H1 (cell line): ENCODE measurements around the gene RCL1. TPM values are rescaled to one million over a fixed set of nuclear protein-coding genes. Genes with fewer than 3 reads are reported as not detected.

ENCODE experiments used
- CTCF ChIA-PET: fragments of 300-600 bp; sonication (Branson Sonifier 250); formaldehyde crosslinking; loops from one replicate; lab custom pipeline; 2021; ENCODE audit not compliant: partially characterized antibody; lab: Charles Lee
- POLR2A ChIA-PET: fragments of 300-600 bp; sonication (Branson Sonifier 250); formaldehyde crosslinking; loops from one replicate; lab custom pipeline; 2021; ENCODE audit warnings: inconsistent platforms; ENCODE audit not compliant: partially characterized antibody; lab: Charles Lee
- DNase-seq, 2 experiments: peaks; one replicate each; pipeline versions ENCODE4 v3.0.0 to v3.0.0-alpha.2; 2010 to 2022; ENCODE audit warnings: low spot score in 2 of 2, low read depth in 1 of 2, mixed read lengths in 1 of 2
- FAIRE-seq: peaks from 2 replicates; lab custom pipeline; 2011; peaks lifted over from hg19 to GRCh38; lab: Jason Lieb, UNC
- H2AFZ ChIP-seq: 2 replicates; pipeline ENCODE4 v1.8.1; 2012; ENCODE audit warnings: low read length, inconsistent platforms
- H2AK5ac ChIP-seq: 2 replicates; pipeline ENCODE4 v1.6.1; 2013; ENCODE audit warnings: low read depth, low read length
- H2BK120ac ChIP-seq: replicated peaks from 2 replicates; pipeline ENCODE3; 2013; ENCODE audit warnings: low read depth, low read length, inconsistent platforms
- H2BK12ac ChIP-seq: 2 replicates; pipeline ENCODE4 v1.6.1; 2013; ENCODE audit warnings: low read depth, low read length
- H2BK15ac ChIP-seq: 2 replicates; pipeline ENCODE4 v1.6.1; 2013; ENCODE audit warnings: low read length
- H2BK20ac ChIP-seq: 2 replicates; pipeline ENCODE4 v1.6.1; 2013; ENCODE audit warnings: low read length
- H2BK5ac ChIP-seq: 2 replicates; pipeline ENCODE4 v1.6.1; 2013; ENCODE audit warnings: low read depth, low read length
- H3K14ac ChIP-seq: 2 replicates; pipeline ENCODE4 v1.6.1; 2013; ENCODE audit warnings: inconsistent platforms; ENCODE audit not compliant: insufficient read length
- H3K18ac ChIP-seq: 2 replicates; pipeline ENCODE4 v1.6.1; 2013; ENCODE audit warnings: low read length; ENCODE audit errors: extremely low read depth
- H3K23ac ChIP-seq: 2 replicates; pipeline ENCODE4 v1.6.1; 2013; ENCODE audit warnings: inconsistent platforms; ENCODE audit not compliant: insufficient read length
- H3K23me2 ChIP-seq: 2 replicates; pipeline ENCODE4 v1.6.1; 2013; ENCODE audit warnings: low read depth, low read length
- H3K27ac ChIP-seq: 2 replicates; pipeline ENCODE4 v1.6.1; 2011; ENCODE audit warnings: low read depth, low read length, inconsistent platforms
- H3K27me3 ChIP-seq, 4 experiments: replicated peaks in 1 of 4; 1 replicate in 1 of 4; 2 replicates in 3 of 4; pipeline versions ENCODE4 v1.6.1 to v1.8.1; 2011 to 2013; ENCODE audit warnings: low read length in 3 of 4, mild to moderate bottlenecking in 3 of 4, inconsistent platforms in 2 of 4, mixed read lengths in 2 of 4, moderate library complexity in 1 of 4; ENCODE audit not compliant: control insufficient read depth in 3 of 4, insufficient read depth in 3 of 4; ENCODE audit errors: extremely low read depth in 1 of 4
- H3K36me3 ChIP-seq, 4 experiments: 2 replicates each; pipeline versions ENCODE4 v1.6.1 to v1.8.1; 2011 to 2013; ENCODE audit warnings: mild to moderate bottlenecking in 4 of 4, low read length in 3 of 4, moderate library complexity in 2 of 4, control low read depth in 1 of 4, inconsistent platforms in 1 of 4; ENCODE audit not compliant: insufficient read depth in 4 of 4, control insufficient read depth in 2 of 4
- H3K4ac ChIP-seq: replicated peaks from 2 replicates; pipeline ENCODE3; 2013; ENCODE audit warnings: low read length, low read depth, mixed read lengths, inconsistent platforms; ENCODE audit not compliant: insufficient read length
- H3K4me1 ChIP-seq, 4 experiments: replicated peaks in 1 of 4; 1 replicate in 1 of 4; 2 replicates in 3 of 4; pipeline versions ENCODE4 v1.6.1 to v1.8.1; 2011 to 2013; ENCODE audit warnings: low read length in 3 of 4, inconsistent platforms in 2 of 4, mixed read lengths in 1 of 4; ENCODE audit not compliant: insufficient read depth in 4 of 4, control insufficient read depth in 3 of 4
- H3K4me2 ChIP-seq, 2 experiments: 2 replicates each; pipeline versions ENCODE4 v1.6.1 to v1.8.1; 2011 to 2013; ENCODE audit warnings: low read depth in 2 of 2, low read length in 2 of 2, control low read depth in 1 of 2, inconsistent platforms in 1 of 2, mild to moderate bottlenecking in 1 of 2; ENCODE audit not compliant: insufficient read depth in 1 of 2
- H3K4me3 ChIP-seq, 4 experiments: fragments of 200-600, 300-600 bp in 1 of 4; sonication (generic), shearing (Covaris generic), sonication (Bioruptor Twin) in 1 of 4; 2 replicates each; pipeline versions ENCODE4 v1.5.1 to v1.8.1; 2011 to 2016; ENCODE audit warnings: low read length in 4 of 4, low read depth in 3 of 4, control low read depth in 2 of 4, inconsistent platforms in 2 of 4, mild to moderate bottlenecking in 2 of 4, mixed read lengths in 1 of 4, moderate library complexity in 1 of 4; ENCODE audit not compliant: insufficient read depth in 2 of 4; ENCODE audit errors: extremely low read depth in 1 of 4
- H3K56ac ChIP-seq: replicated peaks from 2 replicates; pipeline ENCODE3; 2013; ENCODE audit warnings: low read depth, mild to moderate bottlenecking, mixed read lengths, low read length, inconsistent platforms; ENCODE audit not compliant: insufficient read length
- H3K79me1 ChIP-seq: 2 replicates; pipeline ENCODE4 v1.6.1; 2013; ENCODE audit warnings: low read depth, low read length, control low read depth
- H3K79me2 ChIP-seq, 2 experiments: 2 replicates each; pipeline versions ENCODE4 v1.6.1 to v1.8.1; 2012 to 2013; ENCODE audit warnings: low read length in 2 of 2, mild to moderate bottlenecking in 2 of 2, inconsistent platforms in 1 of 2; ENCODE audit not compliant: insufficient read depth in 2 of 2, control insufficient read depth in 1 of 2
- H3K9ac ChIP-seq, 4 experiments: replicated peaks in 1 of 4; 1 replicate in 1 of 4; 2 replicates in 3 of 4; pipeline versions ENCODE4 v1.6.1 to v1.8.1; 2011 to 2013; ENCODE audit warnings: low read depth in 3 of 4, low read length in 3 of 4, control low read depth in 2 of 4, mild to moderate bottlenecking in 2 of 4, moderate library complexity in 2 of 4, inconsistent platforms in 1 of 4; ENCODE audit errors: extremely low read depth in 1 of 4
- H3K9me3 ChIP-seq, 2 experiments: 2 replicates each; pipeline versions ENCODE4 v1.6.1 to v1.8.1; 2012 to 2013; ENCODE audit warnings: mild to moderate bottlenecking in 2 of 2, moderate library complexity in 2 of 2, control low read depth in 1 of 2, inconsistent platforms in 1 of 2, low read depth in 1 of 2, low read length in 1 of 2, mixed read lengths in 1 of 2; ENCODE audit not compliant: insufficient read depth in 2 of 2
- H4K20me1 ChIP-seq, 2 experiments: replicated peaks in 1 of 2; 2 replicates each; pipeline versions ENCODE3 to v1.8.1; 2011 to 2013; ENCODE audit warnings: inconsistent platforms in 2 of 2, low read length in 2 of 2, mild to moderate bottlenecking in 1 of 2; ENCODE audit not compliant: insufficient read depth in 2 of 2, control insufficient read depth in 1 of 2
- H4K5ac ChIP-seq: 2 replicates; pipeline ENCODE4 v1.6.1; 2013; ENCODE audit warnings: low read length, low read depth, mixed read lengths, inconsistent platforms; ENCODE audit not compliant: insufficient read length
- H4K8ac ChIP-seq: 2 replicates; pipeline ENCODE4 v1.8.0; 2013; ENCODE audit warnings: mild to moderate bottlenecking, moderate library complexity, low read length, inconsistent platforms; ENCODE audit not compliant: insufficient read depth; ENCODE audit errors: extremely low read depth
- H4K91ac ChIP-seq: replicated peaks from 2 replicates; pipeline ENCODE3; 2013; ENCODE audit warnings: low read length, mixed read lengths, inconsistent platforms; ENCODE audit not compliant: insufficient read length
- ATF2 ChIP-seq: IDR thresholded peaks from 2 replicates; pipeline ENCODE4 v1.6.1; 2012; ENCODE audit warnings: low read length, inconsistent platforms
- BCL11A ChIP-seq, 2 experiments: IDR thresholded peaks; one replicate each; pipeline ENCODE4 v1.6.1; 2011; ENCODE audit warnings: low read depth in 2 of 2, low read length in 2 of 2, mild to moderate bottlenecking in 2 of 2
- CHD1 ChIP-seq: IDR thresholded peaks from 2 replicates; pipeline ENCODE4 v1.6.1; 2012; ENCODE audit warnings: low read depth, low read length, improper control_type of control experiment
- CHD2 ChIP-seq: IDR thresholded peaks from 2 replicates; pipeline ENCODE4 v1.6.1; 2012; ENCODE audit warnings: low read length, improper control_type of control experiment
- EP300 ChIP-seq, 2 experiments: IDR thresholded peaks; 1 replicate in 1 of 2; 2 replicates in 1 of 2; pipeline ENCODE4 v1.6.1; 2011 to 2012; ENCODE audit warnings: low read depth in 2 of 2, low read length in 2 of 2, mild to moderate bottlenecking in 2 of 2, borderline replicate concordance in 1 of 2, inconsistent platforms in 1 of 2, moderate library complexity in 1 of 2
- KDM4A ChIP-seq: IDR thresholded peaks from one replicate; pipeline ENCODE4 v1.7.1; 2012; ENCODE audit warnings: low read depth, mild to moderate bottlenecking, moderate library complexity, low read length, inconsistent platforms; ENCODE audit not compliant: severe bottlenecking
- KDM5A ChIP-seq: fragments of 200-600 bp; IDR thresholded peaks from 2 replicates; pipeline ENCODE4 v1.7.1; 2012; ENCODE audit warnings: mild to moderate bottlenecking, low read length, inconsistent platforms, mixed read lengths
- RAD21 ChIP-seq, 2 experiments: IDR thresholded peaks in 1 of 2; conservative IDR thresholded peaks in 1 of 2; 2 replicates each; pipeline ENCODE4 v1.6.1; 2011; ENCODE audit warnings: low read depth in 2 of 2, low read length in 2 of 2, improper control_type of control experiment in 1 of 2, inconsistent platforms in 1 of 2, mild to moderate bottlenecking in 1 of 2, moderate library complexity in 1 of 2
- SRF ChIP-seq: IDR thresholded peaks from 2 replicates; pipeline ENCODE4 v1.6.1; 2011; ENCODE audit warnings: mild to moderate bottlenecking, low read depth, low read length, moderate library complexity
- WGBS, 2 experiments: shearing (Covaris generic) in 1 of 2; methylation state at CpG; one replicate each; pipeline versions ENCODE4 v1.1.6 to v1.1.7; 2013 to 2015; ENCODE audit warnings: low lambda C conversion rate in 2 of 2, mixed read lengths in 2 of 2, inconsistent platforms in 1 of 2, low coverage in 1 of 2, missing lambda C conversion rate in 1 of 2; ENCODE audit not compliant: insufficient replicate concordance in 2 of 2, insufficient coverage in 1 of 2, insufficient read length in 1 of 2; ENCODE audit errors: extremely low coverage in 1 of 2, missing lambda C conversion rate in 1 of 2; 5-methylcytosine and 5-hydroxymethylcytosine counted together
- polyA plus RNA-seq, 7 experiments: library from polyadenylated mRNA; depleted of rRNA in 3 of 7; stranded (reverse) in 5 of 7; unstranded in 2 of 7; fragments of >200 nt in 5 of 7; fragments of 200-250 nt in 2 of 7; gene quantifications; 1 replicate in 5 of 7; 2 replicates in 1 of 7; 4 replicates in 1 of 7; pipeline versions ENCODE4 v1.2.1 to v1.2.3, GENCODE V29; 2011 to 2013; ENCODE audit warnings: missing spikeins in 2 of 7, mixed read lengths in 2 of 7
- total RNA-seq: library from RNA; stranded (reverse); fragmentation: NEBNext Ultra II Directional; extraction: Animal tissue kit (Norgen Biotek cat#: 25700); gene quantifications from 2 replicates; pipeline ENCODE4 v1.2.1, GENCODE V29; 2021

The RCL1 gene
- total and polyA plus RNA-seq, 2 of the 8 experiments (the other 6 are each of a cell fraction or from before 2014, with no cell fraction given) = 21.0 to 29.5 TPM

GRCh38 chr9:4798281-4799032 is 5.7 kb downstream of the RCL1 start:
- H2AK5ac ChIP-seq = no peak overlapping the region
- H4K5ac ChIP-seq = no peak overlapping the region
- ChIA-PET POLR2A (no interaction called here), CTCF (interaction anchor here (0.6 to 3.9 kb wide), 10 partner anchors 8 to 848 kb away, joined by 3 to 20 read pairs (median 3); no protein-coding TSS in a partner anchor)
- H2BK12ac ChIP-seq = no peak overlapping the region
- no peak overlapping the region for H3K4me3 ChIP-seq
- no peak overlapping the region for H4K91ac ChIP-seq
- H3K4me1 ChIP-seq = peaks cover 5 to 18% (median 10%) of the 10 kb centered on the region in 4 experiments; a peak in 6 of 7 replicates
- H3K18ac ChIP-seq = peak overlapping the region; percentile 34; the same call in 1 of the 2 replicates
- no peak overlapping the region for H4K8ac ChIP-seq
- H3K9ac ChIP-seq = peak overlapping the region in 1 of 4 experiments; percentile 15; a peak in 1 of 7 replicates
- FAIRE-seq (no peak), DNase-seq (no peak)
- no peak overlapping the region for H2BK20ac ChIP-seq
- no peaks in the 10 kb centered on the region for H3K9me3 ChIP-seq
- no peak overlapping the region for H2AFZ ChIP-seq
- H3K4ac ChIP-seq = no peak overlapping the region
- H3K14ac ChIP-seq = no peak overlapping the region
- H3K79me1 ChIP-seq = peaks cover 2% of the 10 kb centered on the region
- peaks cover 5% of the 10 kb centered on the region; the same call in 1 of the 2 replicates for H3K23me2 ChIP-seq
- no peak overlapping the region for H3K56ac ChIP-seq
- no peak overlapping the region for H3K27ac ChIP-seq
- 80% methylated on average over 2 of the region's 2 CpGs; no CpG with 5 or more reads in 1 of the 2 experiments for WGBS, 2 experiments
- H3K4me2 ChIP-seq = 0 out of 4 replicates have a peak overlapping the region, but pooled peaks of 1 of the 2 experiments have one; percentile 3
- no peaks in the 10 kb centered on the region for H3K36me3 ChIP-seq
- no peak overlapping the region for H2BK5ac ChIP-seq
- no peak overlapping the region for H3K23ac ChIP-seq
- no peak overlapping the region for H2BK120ac ChIP-seq
- no peak overlapping the region for H2BK15ac ChIP-seq
- no peaks in the 10 kb centered on the region for H3K27me3 ChIP-seq
- H3K79me2 ChIP-seq = peaks cover 37 to 100% of the 10 kb centered on the region in 2 experiments
- H4K20me1 ChIP-seq = peaks cover 4 to 15% of the 10 kb centered on the region in 2 experiments
- TF ChIP-seq CHD2 (no peak), RAD21 (IDR thresholded peaks at IDR 0.05 in 1 of 2, conservative IDR thresholded peaks at IDR 0.05 in 1 of 2; ENCODE audit: low read depth in 2 of 2, low read length in 2 of 2) (no peak), SRF (no peak), BCL11A (IDR thresholded peaks at IDR 0.05; ENCODE audit: low read depth in 2 of 2, low read length in 2 of 2) (no peak), KDM4A (no peak), CHD1 (no peak), ATF2 (no peak), EP300 (IDR thresholded peaks at IDR 0.05; ENCODE audit: borderline replicate concordance in 1 of 2, low read depth in 2 of 2, low read length in 2 of 2) (no peak), KDM5A (no peak)
